PC-9 (cell line): ENCODE measurements around the gene DNAH9. TPM values are rescaled to one million over a fixed set of nuclear protein-coding genes. Genes with fewer than 3 reads are reported as not detected.

Experiments
- BruUV-seq: library from RNA; stranded (reverse); fragments of 400-500 nt; replicated peaks from 2 replicates; lab custom pipeline; 2021; lab: Mats Ljungman, UMichigan
- CTCF ChIA-PET: fragments of 300-600 bp; sonication (Branson Sonifier 250); formaldehyde crosslinking; loops from one replicate; lab custom pipeline; 2022; ENCODE audit warnings: antibody characterized with exemption; lab: Charles Lee
- POLR2A ChIA-PET: fragments of 300-600 bp; sonication (Branson Sonifier 250); formaldehyde crosslinking; loops from one replicate; lab custom pipeline; 2022; ENCODE audit warnings: antibody characterized with exemption; ENCODE audit not compliant: unreplicated experiment; lab: Charles Lee
- DNase-seq, 2 experiments: peaks; one replicate each; pipeline versions ENCODE4 v3.0.0 to v3.0.0-alpha.2; 2015 to 2022; ENCODE audit warnings: mixed read lengths in 1 of 2
- H2AFZ ChIP-seq: fragments of 200-600 bp; sonication (generic); 2 replicates; pipeline ENCODE4 v1.8.1; 2017; ENCODE audit warnings: antibody characterized with exemption
- H3F3A ChIP-seq: fragments of 200-600 bp; sonication (generic); 2 replicates; pipeline ENCODE4 v1.8.1; 2017; ENCODE audit warnings: antibody characterized with exemption, mild to moderate bottlenecking, low read depth; ENCODE audit not compliant: insufficient read depth
- H3K27ac ChIP-seq: fragments of 200-600 bp; sonication (generic); 2 replicates; pipeline ENCODE4 v1.6.1; 2016; ENCODE audit warnings: mixed run types
- H3K27me3 ChIP-seq: fragments of 200-600 bp; sonication (generic); 2 replicates; pipeline ENCODE4 v1.6.1; 2016; ENCODE audit warnings: low read depth, mixed run types; ENCODE audit not compliant: insufficient read depth
- H3K36me3 ChIP-seq: fragments of 200-600 bp; sonication (generic); 2 replicates; pipeline ENCODE4 v1.6.1; 2016; ENCODE audit warnings: low read depth, mixed run types
- H3K4me1 ChIP-seq: fragments of 200-600 bp; sonication (generic); replicated peaks from 2 replicates; pipeline ENCODE4 v1.6.1; 2016; ENCODE audit warnings: mixed run types; ENCODE audit not compliant: insufficient read depth
- H3K4me2 ChIP-seq: fragments of 200-600 bp; sonication (generic); 2 replicates; pipeline ENCODE4 v1.6.1; 2017; ENCODE audit warnings: mixed run types
- H3K4me3 ChIP-seq: fragments of 200-600 bp; sonication (generic); 2 replicates; pipeline ENCODE4 v1.6.1; 2016; ENCODE audit warnings: mixed run types
- H3K79me2 ChIP-seq: fragments of 200-600 bp; sonication (generic); 2 replicates; pipeline ENCODE4 v1.6.1; 2017; ENCODE audit warnings: low read depth, mixed run types
- H3K9me2 ChIP-seq: fragments of 200-600 bp; sonication (generic); 2 replicates; pipeline ENCODE4 v1.8.1; 2017; ENCODE audit warnings: mild to moderate bottlenecking; ENCODE audit not compliant: insufficient read depth
- H3K9me3 ChIP-seq: fragments of 200-600 bp; sonication (generic); 2 replicates; pipeline ENCODE4 v1.8.1; 2016; ENCODE audit warnings: low read depth; ENCODE audit not compliant: insufficient read depth
- H4K20me1 ChIP-seq: fragments of 200-600 bp; sonication (generic); 2 replicates; pipeline ENCODE4 v1.8.1; 2017; ENCODE audit not compliant: insufficient read depth
- EZH2 ChIP-seq: fragments of 200-600 bp; sonication (generic); IDR thresholded peaks from 2 replicates; pipeline ENCODE4 v1.8.0; 2017; ENCODE audit warnings: antibody characterized with exemption, low read depth
- intact Hi-C: fragments of 100-400 bp; cut with micrococcal nuclease; formaldehyde crosslinking; loops from one replicate; pipeline ENCODE4 v1.10.0; 2022; ENCODE audit not compliant: unreplicated experiment
- total RNA-seq: library from RNA; stranded (reverse); gene quantifications from 2 replicates; pipeline ENCODE4 v1.2.3, GENCODE V29; 2021
- TF ChIP-seq, protein P1 (sequence below): fragments of 200-600 bp; sonication (generic); conservative IDR thresholded peaks from 2 replicates; pipeline ENCODE4 v1.6.1; 2017; ENCODE audit warnings: mixed run types, antibody characterized with exemption, mild to moderate bottlenecking, moderate library complexity

Gene DNAH9
- total RNA-seq, 1 experiment from 2014 or later: not detected

DNA sequence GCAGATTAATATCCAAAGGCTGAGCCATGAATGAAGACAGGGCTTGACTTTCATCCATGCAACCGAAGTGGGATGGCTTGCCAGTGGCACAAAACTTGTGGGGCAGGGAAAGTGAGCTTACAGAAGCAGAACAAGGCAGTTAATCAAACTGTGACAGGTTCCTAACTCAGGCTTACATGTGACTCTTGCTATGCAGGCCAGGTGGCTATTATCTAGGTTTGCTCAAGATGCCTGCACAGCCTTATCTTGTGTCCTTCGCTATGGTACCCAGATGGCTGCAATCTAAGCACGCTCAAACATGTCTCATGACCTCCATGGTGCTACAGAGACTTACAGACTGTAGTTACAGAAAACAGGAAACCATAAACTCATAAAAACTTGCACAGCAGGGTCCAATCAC lies 8.6 kb upstream of the DNAH9 start:
- Histone ChIP-seq H3F3A (no peaks in the 10 kb centered on the region), H3K4me1 (no peaks in the 10 kb centered on the region), H3K27me3 (no peaks in the 10 kb centered on the region), H3K9me2 (no peaks in the 10 kb centered on the region), H3K36me3 (no peaks in the 10 kb centered on the region), H3K27ac (no peak overlapping the region), H3K79me2 (no peaks in the 10 kb centered on the region), H4K20me1 (no peaks in the 10 kb centered on the region), H3K4me3 (no peak overlapping the region), H2AFZ (no peak overlapping the region), H3K9me3 (no peaks in the 10 kb centered on the region), H3K4me2 (no peak overlapping the region)
- no TSS peak for BruUV-seq
- DNase-seq: no peak
- CTCF ChIA-PET: no interaction called here
- TF ChIP-seq, protein P1, sequence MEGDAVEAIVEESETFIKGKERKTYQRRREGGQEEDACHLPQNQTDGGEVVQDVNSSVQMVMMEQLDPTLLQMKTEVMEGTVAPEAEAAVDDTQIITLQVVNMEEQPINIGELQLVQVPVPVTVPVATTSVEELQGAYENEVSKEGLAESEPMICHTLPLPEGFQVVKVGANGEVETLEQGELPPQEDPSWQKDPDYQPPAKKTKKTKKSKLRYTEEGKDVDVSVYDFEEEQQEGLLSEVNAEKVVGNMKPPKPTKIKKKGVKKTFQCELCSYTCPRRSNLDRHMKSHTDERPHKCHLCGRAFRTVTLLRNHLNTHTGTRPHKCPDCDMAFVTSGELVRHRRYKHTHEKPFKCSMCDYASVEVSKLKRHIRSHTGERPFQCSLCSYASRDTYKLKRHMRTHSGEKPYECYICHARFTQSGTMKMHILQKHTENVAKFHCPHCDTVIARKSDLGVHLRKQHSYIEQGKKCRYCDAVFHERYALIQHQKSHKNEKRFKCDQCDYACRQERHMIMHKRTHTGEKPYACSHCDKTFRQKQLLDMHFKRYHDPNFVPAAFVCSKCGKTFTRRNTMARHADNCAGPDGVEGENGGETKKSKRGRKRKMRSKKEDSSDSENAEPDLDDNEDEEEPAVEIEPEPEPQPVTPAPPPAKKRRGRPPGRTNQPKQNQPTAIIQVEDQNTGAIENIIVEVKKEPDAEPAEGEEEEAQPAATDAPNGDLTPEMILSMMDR: no peak
- no peak for TF ChIP-seq EZH2
- POLR2A ChIA-PET: no interaction called here
- intact Hi-C loops: no loop called here

DNA sequence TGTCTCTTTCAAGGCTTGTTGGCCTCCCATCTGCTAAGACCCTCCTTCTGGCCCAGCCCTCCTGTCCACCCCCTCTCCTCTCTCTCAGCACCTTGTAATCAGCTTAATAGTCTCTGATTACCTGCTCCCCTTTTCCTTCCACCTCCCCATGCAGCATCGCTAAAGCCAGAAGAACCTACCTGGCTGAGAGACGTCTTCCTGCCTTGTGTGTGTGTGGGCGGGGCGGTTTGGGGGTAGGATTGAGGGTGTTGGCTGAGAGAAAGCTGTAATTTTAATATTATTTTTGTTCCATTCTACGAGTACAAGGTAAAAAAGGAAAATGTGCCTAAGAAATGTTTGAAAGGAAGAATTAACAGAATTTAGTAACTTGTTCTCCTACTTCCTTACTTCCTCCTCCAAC lies 3.4 kb downstream of the DNAH9 start:
- no peaks in the 10 kb centered on the region for H4K20me1 ChIP-seq
- H3K36me3 ChIP-seq: no peaks in the 10 kb centered on the region
- no peaks in the 10 kb centered on the region for H3K4me1 ChIP-seq
- no peaks in the 10 kb centered on the region for H3K9me3 ChIP-seq
- no peaks in the 10 kb centered on the region for H3K79me2 ChIP-seq
- no peaks in the 10 kb centered on the region for H3K9me2 ChIP-seq
- H3K4me3 ChIP-seq: no peak overlapping the region
- ChIA-PET POLR2A (no interaction called here), CTCF (no interaction called here)
- no TSS peak for BruUV-seq
- no peak overlapping the region for H3K4me2 ChIP-seq
- no peak overlapping the region for H3K27ac ChIP-seq
- H3K27me3 ChIP-seq: no peaks in the 10 kb centered on the region
- no peaks in the 10 kb centered on the region for H3F3A ChIP-seq
- no peak for DNase-seq
- no peak overlapping the region for H2AFZ ChIP-seq
- intact Hi-C loops: no loop called here
- TF ChIP-seq, protein P1: no peak

DNA sequence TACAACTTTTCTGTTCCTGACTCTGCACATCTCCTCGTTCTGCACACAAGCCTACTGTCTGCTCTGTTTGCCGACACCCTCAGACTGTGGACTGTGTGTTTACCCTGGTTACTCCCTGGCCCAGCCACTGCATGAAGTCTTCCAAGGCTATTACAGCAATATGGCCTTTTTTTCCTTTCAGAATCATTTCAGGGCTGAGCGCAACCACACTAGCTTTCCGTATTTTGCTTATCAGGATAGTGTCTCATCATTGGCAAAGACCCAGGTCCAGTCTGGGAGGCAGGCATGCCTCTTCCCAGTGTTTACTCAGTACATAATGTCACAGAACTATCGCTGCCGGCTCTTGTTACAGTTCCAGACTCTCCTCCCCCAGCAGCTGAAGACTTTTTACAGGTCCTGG lies 10.1 kb downstream of the DNAH9 start:
- Histone ChIP-seq H3K4me2 (no peak overlapping the region), H3K9me3 (no peaks in the 10 kb centered on the region), H3K36me3 (no peaks in the 10 kb centered on the region), H3K9me2 (no peaks in the 10 kb centered on the region), H3K27me3 (peaks cover 5% of the 10 kb centered on the region; the same call in 1 of the 2 replicates), H3K79me2 (no peaks in the 10 kb centered on the region), H2AFZ (no peak overlapping the region), H4K20me1 (no peaks in the 10 kb centered on the region), H3K4me3 (no peak overlapping the region), H3K4me1 (no peaks in the 10 kb centered on the region), H3F3A (no peaks in the 10 kb centered on the region), H3K27ac (no peak overlapping the region)
- POLR2A ChIA-PET: no interaction called here
- no peak for DNase-seq
- no TSS peak for BruUV-seq
- TF ChIP-seq, protein P1: no peak
- TF ChIP-seq EZH2: no peak
- intact Hi-C loops: no loop called here
- CTCF ChIA-PET: no interaction called here
